Chondrocyte (in vitro differentiated cells): ENCODE measurements around the gene P3H1. TPM values are rescaled to one million over a fixed set of nuclear protein-coding genes. Genes with fewer than 3 reads are reported as not detected.
"Not testable (repeated sequence)": the region's sequence is repeated elsewhere in the genome, so short reads cannot be mapped to it uniquely, and the experiment has no call there.

ENCODE experiments used
- DNase-seq: peaks from one replicate; pipeline ENCODE4 v3.0.0; 2021; ENCODE audit warnings: mixed read lengths, low spot score
- H3K27ac Mint-ChIP-seq: one replicate; pipeline ENCODE4 v1.8.0; 2021; ENCODE audit warnings: mild to moderate bottlenecking, moderate library complexity, mixed read lengths; ENCODE audit not compliant: unreplicated experiment
- H3K27me3 Mint-ChIP-seq: 2 replicates; pipeline ENCODE4 v1.8.0; 2021; ENCODE audit warnings: low read depth, mixed read lengths
- H3K36me3 Mint-ChIP-seq: 2 replicates; pipeline ENCODE4 v1.8.0; 2021; ENCODE audit warnings: low read depth, mixed read lengths
- H3K4me1 Mint-ChIP-seq: 2 replicates; pipeline ENCODE4 v1.8.0; 2021; ENCODE audit warnings: low read depth, mild to moderate bottlenecking, mixed read lengths
- H3K4me3 Mint-ChIP-seq: one replicate; pipeline ENCODE4 v1.8.0; 2021; ENCODE audit warnings: mild to moderate bottlenecking, moderate library complexity, mixed read lengths; ENCODE audit not compliant: unreplicated experiment
- H3K9me3 Mint-ChIP-seq: 2 replicates; pipeline ENCODE4 v1.8.0; 2021; ENCODE audit warnings: low read depth, mixed read lengths
- CTCF ChIP-seq: fragments of 200-600 bp; sonication (generic); IDR thresholded peaks from 2 replicates; pipeline ENCODE4 v1.5.0; 2021; ENCODE audit warnings: antibody characterized with exemption, mild to moderate bottlenecking, moderate library complexity
- total RNA-seq: library from RNA; stranded (reverse); gene quantifications from 3 replicates; pipeline ENCODE4 v1.2.1, GENCODE V29; 2021

The P3H1 gene
- total RNA-seq, 1 donor from 2014 or later = 278 TPM

GRCh38 chr1:42720868-42721267 is 46.0 kb downstream of the P3H1 start:
- no peak overlapping the region for H3K27ac Mint-ChIP-seq
- H3K9me3 Mint-ChIP-seq = peaks cover 3% of the 10 kb centered on the region
- no peak overlapping the region for H3K4me3 Mint-ChIP-seq
- H3K27me3 Mint-ChIP-seq = no peaks in the 10 kb centered on the region
- H3K36me3 Mint-ChIP-seq = peaks cover 12% of the 10 kb centered on the region
- peaks cover 3% of the 10 kb centered on the region for H3K4me1 Mint-ChIP-seq
- DNase-seq = no peak
- no peak for TF ChIP-seq CTCF

- H3K9me3 Mint-ChIP-seq = peaks cover 14% of the 10 kb centered on the region
- H3K27ac Mint-ChIP-seq, H3K4me1 Mint-ChIP-seq, DNase-seq, H3K4me3 Mint-ChIP-seq, H3K27me3 Mint-ChIP-seq: not testable (repeated sequence)
- H3K36me3 Mint-ChIP-seq = peaks cover 42% of the 10 kb centered on the region
Measured at GRCh38 chr1:42714441-42714840, 52.4 kb downstream of the P3H1 start.

GRCh38 chr1:42713293-42713692 is 53.5 kb downstream of the P3H1 start:
- Mint-ChIP-seq H3K9me3 (peaks cover 14% of the 10 kb centered on the region), H3K27me3 (no peaks in the 10 kb centered on the region), H3K4me3 (no peak overlapping the region), H3K4me1 (no peaks in the 10 kb centered on the region), H3K36me3 (peaks cover 45% of the 10 kb centered on the region), H3K27ac (no peak overlapping the region)
- no peak for TF ChIP-seq CTCF
- no peak for DNase-seq

GRCh38 chr1:42712808-42713207 is 54.0 kb downstream of the P3H1 start:
- not testable (repeated sequence) for H3K4me3 Mint-ChIP-seq, H3K27ac Mint-ChIP-seq, DNase-seq, H3K27me3 Mint-ChIP-seq, H3K4me1 Mint-ChIP-seq
- H3K36me3 Mint-ChIP-seq = peaks cover 50% of the 10 kb centered on the region
- H3K9me3 Mint-ChIP-seq = peaks cover 14% of the 10 kb centered on the region

GRCh38 chr1:42703888-42704464 is 62.9 kb downstream of the P3H1 start:
- Mint-ChIP-seq H3K4me3 (no peak overlapping the region), H3K36me3 (peaks cover 57% of the 10 kb centered on the region), H3K9me3 (no peaks in the 10 kb centered on the region), H3K27ac (no peak overlapping the region), H3K4me1 (no peaks in the 10 kb centered on the region), H3K27me3 (no peaks in the 10 kb centered on the region)
- TF ChIP-seq CTCF = no peak
- no peak for DNase-seq

- H3K9me3 Mint-ChIP-seq = no peaks in the 10 kb centered on the region
- H3K4me1 Mint-ChIP-seq = peaks cover 3% of the 10 kb centered on the region
- no peaks in the 10 kb centered on the region for H3K27me3 Mint-ChIP-seq
- no peak for TF ChIP-seq CTCF
- peaks cover 61% of the 10 kb centered on the region for H3K36me3 Mint-ChIP-seq
- no peak overlapping the region for H3K27ac Mint-ChIP-seq
- no peak overlapping the region for H3K4me3 Mint-ChIP-seq
- no peak for DNase-seq
Measured at GRCh38 chr1:42700006-42700405, 66.8 kb downstream of the P3H1 start.
